Endothelial cell of umbilical vein (primary cell): ENCODE measurements around the gene MYO5B.

Experiments
- EZH2 ChIP-seq: IDR thresholded peaks from 2 replicates; pipeline ENCODE4 v1.6.1; 2012; ENCODE audit warnings: borderline replicate concordance, low read depth, mild to moderate bottlenecking, moderate library complexity, low read length, inconsistent platforms; ENCODE audit not compliant: severe bottlenecking
- FOS ChIP-seq: IDR thresholded peaks from 2 replicates; pipeline ENCODE4 v1.6.1; 2011; ENCODE audit warnings: mild to moderate bottlenecking, low read length, moderate library complexity, borderline replicate concordance; ENCODE audit not compliant: insufficient read depth
- GATA2 ChIP-seq: IDR thresholded peaks from 2 replicates; pipeline ENCODE4 v1.7.0; 2011; ENCODE audit warnings: low read depth, mild to moderate bottlenecking, moderate library complexity, mixed read lengths, low read length; ENCODE audit not compliant: insufficient read length, insufficient read depth
- JUN ChIP-seq: IDR thresholded peaks from 2 replicates; pipeline ENCODE4 v1.6.1; 2011; ENCODE audit warnings: borderline replicate concordance, low read depth; ENCODE audit not compliant: insufficient read length, insufficient read depth
- MAX ChIP-seq: IDR thresholded peaks from 2 replicates; pipeline ENCODE4 v1.6.1; 2011; ENCODE audit not compliant: insufficient read depth, insufficient read length
- MYC ChIP-seq: IDR thresholded peaks from one replicate; pipeline ENCODE4 v1.6.1; 2011; ENCODE audit warnings: mild to moderate bottlenecking, low read depth, low read length
- POLR2A ChIP-seq: IDR thresholded peaks from 2 replicates; pipeline ENCODE4 v1.6.1; 2012; ENCODE audit warnings: low read depth, mild to moderate bottlenecking, control low read depth, low read length
- POLR2AphosphoS5 ChIP-seq: IDR thresholded peaks from 2 replicates; pipeline ENCODE4 v1.6.1; 2012; ENCODE audit warnings: low read depth, mild to moderate bottlenecking, control low read depth, low read length, moderate library complexity; ENCODE audit not compliant: insufficient read depth
- TF ChIP-seq, protein P1 (sequence below), 2 donors: IDR thresholded peaks; 1 replicate in 1 of 2; 2 replicates in 1 of 2; pipeline ENCODE4 v1.5.1; 2011; ENCODE audit warnings: low read length in 2 of 2, mild to moderate bottlenecking in 2 of 2, moderate library complexity in 2 of 2, control low read depth in 1 of 2, inconsistent platforms in 1 of 2, low read depth in 1 of 2; ENCODE audit not compliant: insufficient read depth in 1 of 2; ENCODE audit errors: extremely low read depth in 1 of 2

- TF ChIP-seq MAX (no peak), POLR2AphosphoS5 (no peak), JUN (no peak), FOS (no peak), EZH2 (no peak), GATA2 (no peak), POLR2A (no peak), MYC (no peak)
- TF ChIP-seq, protein P1, sequence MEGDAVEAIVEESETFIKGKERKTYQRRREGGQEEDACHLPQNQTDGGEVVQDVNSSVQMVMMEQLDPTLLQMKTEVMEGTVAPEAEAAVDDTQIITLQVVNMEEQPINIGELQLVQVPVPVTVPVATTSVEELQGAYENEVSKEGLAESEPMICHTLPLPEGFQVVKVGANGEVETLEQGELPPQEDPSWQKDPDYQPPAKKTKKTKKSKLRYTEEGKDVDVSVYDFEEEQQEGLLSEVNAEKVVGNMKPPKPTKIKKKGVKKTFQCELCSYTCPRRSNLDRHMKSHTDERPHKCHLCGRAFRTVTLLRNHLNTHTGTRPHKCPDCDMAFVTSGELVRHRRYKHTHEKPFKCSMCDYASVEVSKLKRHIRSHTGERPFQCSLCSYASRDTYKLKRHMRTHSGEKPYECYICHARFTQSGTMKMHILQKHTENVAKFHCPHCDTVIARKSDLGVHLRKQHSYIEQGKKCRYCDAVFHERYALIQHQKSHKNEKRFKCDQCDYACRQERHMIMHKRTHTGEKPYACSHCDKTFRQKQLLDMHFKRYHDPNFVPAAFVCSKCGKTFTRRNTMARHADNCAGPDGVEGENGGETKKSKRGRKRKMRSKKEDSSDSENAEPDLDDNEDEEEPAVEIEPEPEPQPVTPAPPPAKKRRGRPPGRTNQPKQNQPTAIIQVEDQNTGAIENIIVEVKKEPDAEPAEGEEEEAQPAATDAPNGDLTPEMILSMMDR (IDR thresholded peaks at IDR 0.05; ENCODE audit: extremely low read depth in 1 of 2, insufficient read depth in 1 of 2, low read depth in 1 of 2, low read length in 2 of 2) = no peak
These were observed 190.9 kb downstream of the MYO5B start for GRCh38 chr18:50004013-50004412.
